GM21717 (cell line): Measurements from ENCODE around the gene CYB5A.
A peak's percentile ranks its signal among the peaks of the same experiment; 100 is the strongest.

Source experiments
- ATAC-seq: cut with Tn5 transposase; IDR thresholded peaks from one replicate; pipeline ENCODE4 v1.9.1; 2021; ENCODE audit warnings: mild to moderate bottlenecking, moderate library complexity; ENCODE audit not compliant: unreplicated experiment

Gene CYB5A

GRCh38 chr18:74249181-74249968 lies 42.4 kb downstream of the CYB5A start:
- no peak for ATAC-seq

- peak; percentile 64 for ATAC-seq
These were observed 43.2 kb downstream of the CYB5A start for GRCh38 chr18:74248595-74248994.

DNA sequence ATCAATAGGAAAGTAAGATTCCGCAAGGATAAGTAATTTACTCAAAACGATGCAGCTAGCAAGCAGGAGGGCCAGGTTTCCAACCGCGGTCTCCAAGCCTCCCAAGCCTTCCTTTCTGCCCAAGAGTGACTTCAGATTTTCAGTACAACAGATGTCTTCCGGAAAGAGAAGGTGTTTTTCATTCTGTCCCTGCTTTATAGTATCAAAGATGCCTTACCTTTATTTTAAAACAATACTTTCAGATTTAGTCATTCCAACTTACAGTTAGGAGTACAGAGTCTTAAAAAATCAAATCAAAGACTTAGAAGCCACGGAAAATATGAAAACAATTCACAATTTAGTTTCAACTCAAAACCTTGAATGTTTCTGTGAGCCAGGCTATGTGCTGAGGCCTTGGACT lies 43.6 kb downstream of the CYB5A start:
- no peak for ATAC-seq

GRCh38 chr18:74244554-74244953 lies 47.2 kb downstream of the CYB5A start:
- ATAC-seq, result no peak

DNA sequence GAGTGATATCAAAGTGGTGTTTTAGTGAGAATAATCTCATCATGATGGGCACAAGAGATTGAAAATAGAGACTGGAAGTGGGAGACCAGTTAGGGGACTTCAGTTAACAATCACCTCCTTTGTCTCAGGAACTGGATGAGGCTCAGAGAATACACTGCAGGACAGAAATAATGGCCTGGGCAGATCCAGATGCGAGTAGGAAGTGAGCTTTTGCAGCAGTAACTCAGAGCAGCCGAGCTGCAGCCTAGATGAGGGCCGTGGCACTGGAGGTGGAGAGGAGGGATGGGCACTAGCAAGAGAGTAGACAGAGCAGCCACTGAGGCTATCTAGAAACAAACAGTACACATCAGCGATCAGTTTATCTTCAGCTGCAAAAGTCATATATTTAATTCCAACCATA lies 48.6 kb downstream of the CYB5A start:
- ATAC-seq, result no peak

- no peak for ATAC-seq
These were observed 49.2 kb downstream of the CYB5A start for GRCh38 chr18:74242438-74243096.

GRCh38 chr18:74241970-74242369 lies 49.8 kb downstream of the CYB5A start:
- ATAC-seq, result no peak

- ATAC-seq, result no peak
These were observed 50.3 kb downstream of the CYB5A start for GRCh38 chr18:74241426-74241825.

GRCh38 chr18:74239567-74239966 lies 52.2 kb downstream of the CYB5A start:
- no peak for ATAC-seq

DNA sequence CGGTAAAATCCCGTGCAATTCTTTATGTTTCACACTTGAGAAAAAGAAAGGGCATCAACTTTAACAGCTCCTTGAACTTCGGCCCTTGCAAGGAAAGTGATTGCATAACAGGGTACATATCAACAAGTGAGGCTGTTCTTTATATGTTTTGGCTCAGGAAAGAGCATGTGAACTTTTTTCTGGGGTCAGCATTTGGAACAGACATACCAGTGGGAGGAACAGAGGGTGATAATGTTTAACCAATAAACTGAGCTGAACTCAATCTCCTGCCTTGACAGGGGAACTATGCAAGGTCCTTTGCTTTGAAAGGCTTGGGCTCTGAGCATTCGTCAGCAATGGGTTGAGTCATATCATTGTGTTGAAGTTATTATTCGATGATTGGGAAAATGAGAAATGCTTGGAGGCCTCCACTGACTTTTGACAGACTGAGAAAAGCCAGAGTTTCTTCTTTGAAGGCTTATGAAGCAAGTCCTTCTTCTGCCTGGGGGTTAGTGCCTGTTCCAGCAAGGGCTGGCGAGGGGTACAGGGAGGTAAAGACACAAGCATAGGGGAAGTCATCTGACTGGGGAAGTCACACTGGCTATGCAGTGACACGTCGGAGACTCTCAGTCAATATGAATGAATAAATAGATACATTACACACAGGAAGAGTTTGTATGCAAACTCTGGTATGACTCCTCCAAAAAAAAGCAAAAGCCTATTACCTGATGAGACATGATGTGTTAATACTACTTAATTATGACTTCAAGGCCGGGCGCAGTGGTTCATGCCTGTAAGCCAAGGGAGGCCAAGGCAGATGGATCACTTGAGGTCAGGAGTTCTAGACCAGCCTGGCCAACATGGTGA lies 57.2 kb downstream of the CYB5A start:
- no peak for ATAC-seq

DNA sequence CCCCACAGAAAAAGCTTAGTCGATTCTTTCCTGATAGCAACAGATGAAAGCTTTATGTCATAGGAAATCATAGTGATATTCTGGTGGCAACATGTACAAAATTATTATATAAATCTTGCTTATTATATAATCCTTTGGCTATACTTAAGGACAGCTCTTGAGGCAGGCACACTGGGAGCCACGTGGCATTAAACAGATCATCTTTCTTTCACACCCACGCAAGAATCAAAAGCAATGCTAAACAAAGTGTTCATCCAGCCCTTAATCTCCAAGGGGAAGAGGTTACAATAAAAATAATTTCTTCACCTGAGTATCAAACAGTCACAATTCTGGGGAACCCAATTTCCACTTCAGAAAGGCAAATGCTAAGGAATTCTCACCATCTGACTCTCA lies 57.8 kb downstream of the CYB5A start:
- no peak for ATAC-seq

DNA sequence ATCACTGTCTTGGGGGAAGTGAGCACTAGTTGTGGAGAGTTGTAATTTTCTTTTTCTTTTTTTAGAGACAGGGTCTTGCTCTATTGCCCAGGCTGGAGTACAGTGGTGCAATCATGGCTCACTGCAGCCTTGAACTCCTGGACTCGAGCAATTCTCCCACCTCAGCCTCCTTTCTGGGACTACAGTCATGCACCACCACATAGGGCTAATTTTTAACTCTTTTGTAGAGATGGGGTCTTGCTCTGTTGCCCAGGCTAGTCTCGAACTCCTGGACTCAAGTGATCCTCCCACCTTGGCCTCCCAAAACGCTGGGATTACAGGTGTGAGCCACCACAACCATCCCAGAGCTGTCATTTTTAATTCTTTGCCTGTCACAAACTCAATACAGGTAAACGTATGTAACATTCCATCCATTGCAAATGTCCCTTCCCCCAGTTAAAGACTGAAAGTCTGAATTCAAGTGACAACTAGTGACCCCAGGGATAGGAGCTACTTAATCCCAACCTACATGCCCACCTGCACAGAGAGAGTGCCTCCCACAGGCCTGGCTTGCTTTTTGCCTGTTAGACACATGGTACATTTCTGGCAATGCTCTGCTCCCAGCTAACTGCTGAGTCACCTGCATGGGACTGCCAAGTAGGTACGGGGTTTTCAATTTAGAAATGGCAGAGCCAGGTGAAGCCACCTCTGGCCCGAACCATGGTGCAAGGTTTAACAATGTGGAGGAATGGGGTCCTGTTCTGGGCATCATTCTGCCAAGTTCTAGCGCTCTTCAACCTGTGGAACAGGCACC lies 60.6 kb downstream of the CYB5A start:
- ATAC-seq, result no peak

GRCh38 chr18:74229891-74230290 lies 61.9 kb downstream of the CYB5A start:
- no peak for ATAC-seq

DNA sequence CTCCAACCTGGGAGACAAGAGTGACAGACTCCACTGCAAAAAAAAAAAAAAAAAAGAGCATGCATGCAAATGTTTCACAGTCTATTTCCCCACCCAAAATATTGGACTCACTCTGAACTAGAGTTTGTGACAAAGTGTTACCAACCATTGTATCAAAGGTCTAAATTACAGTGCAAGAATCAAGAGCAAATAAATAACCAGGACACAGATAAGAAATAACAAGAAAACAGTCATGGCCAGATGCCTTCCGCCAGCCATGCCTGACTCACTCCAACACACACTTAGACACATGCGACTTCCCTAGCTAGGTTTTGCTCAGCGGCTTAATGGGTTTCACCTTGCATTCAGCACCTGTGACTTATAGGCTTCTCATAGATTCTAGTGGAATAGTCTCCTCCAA lies 62.8 kb downstream of the CYB5A start:
- no peak for ATAC-seq

DNA sequence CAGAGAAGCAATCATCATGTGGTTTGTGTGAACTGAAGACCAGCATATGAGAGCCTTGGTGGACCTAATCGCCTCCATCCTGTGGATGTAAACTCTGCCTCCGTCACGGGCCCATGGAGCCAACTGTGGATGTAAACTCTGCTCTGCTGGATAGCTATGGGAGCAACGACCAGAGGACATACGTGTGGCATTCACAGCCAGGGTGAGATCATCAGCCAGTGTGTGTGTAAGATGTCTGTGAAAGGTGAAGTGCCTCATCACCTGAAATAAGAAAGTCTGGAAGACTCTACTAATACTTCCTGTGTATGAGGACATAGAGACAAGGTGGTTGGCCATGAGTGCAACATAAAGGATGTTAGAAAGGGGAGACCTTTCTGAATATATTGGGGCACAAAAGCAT lies 63.5 kb downstream of the CYB5A start:
- ATAC-seq, result no peak

GRCh38 chr18:74226666-74227065 lies 65.1 kb downstream of the CYB5A start:
- ATAC-seq, result no peak

DNA sequence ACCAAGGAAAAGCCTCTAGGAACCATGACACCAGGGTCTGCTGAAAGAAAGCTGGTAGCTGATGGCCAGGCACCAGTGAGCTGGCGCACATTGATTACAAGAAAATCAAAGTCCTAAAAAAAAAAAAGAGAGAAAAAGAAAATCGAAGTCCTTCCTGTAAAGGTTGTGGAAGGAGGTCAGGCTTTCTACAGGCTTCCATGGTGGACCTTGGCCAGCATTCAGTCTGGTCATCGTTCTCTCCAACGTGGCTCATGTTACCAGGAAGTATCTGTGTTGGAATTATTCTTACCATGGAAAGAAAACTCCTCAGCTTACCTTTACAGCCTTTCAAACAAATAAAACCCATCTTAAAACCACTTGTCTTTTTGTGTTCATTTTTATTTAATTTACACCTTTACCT lies 65.6 kb downstream of the CYB5A start:
- ATAC-seq, result no peak

DNA sequence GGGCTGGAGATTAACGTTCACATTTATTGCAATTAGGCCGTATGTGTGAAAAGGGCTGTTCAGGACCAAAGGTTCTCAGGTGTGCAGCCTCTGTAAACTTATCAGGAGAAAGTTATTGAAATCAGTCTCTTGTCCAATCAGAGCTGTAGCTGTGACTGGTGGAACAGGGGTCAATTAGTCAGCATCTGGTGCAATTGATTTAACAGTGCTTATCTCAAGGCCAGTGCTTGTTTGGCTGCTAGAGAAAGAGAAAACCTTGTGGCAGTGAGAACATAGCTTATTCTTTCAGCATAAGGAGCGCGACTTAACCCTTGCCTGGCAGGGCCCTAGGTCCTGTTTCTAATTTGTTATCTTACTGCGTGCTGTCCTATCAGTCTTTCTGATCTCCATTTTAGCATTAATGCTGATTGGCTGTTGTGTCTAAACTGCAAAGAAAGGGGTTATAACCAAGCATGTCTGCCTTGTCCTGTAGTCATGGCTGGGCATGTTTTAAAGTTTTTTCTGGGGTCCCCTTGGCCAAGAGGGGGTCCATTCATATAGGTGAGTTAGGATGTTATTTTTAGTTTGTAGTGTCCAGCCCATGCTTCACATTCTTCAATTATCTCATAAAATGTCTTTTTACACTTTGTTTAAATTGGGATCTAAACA lies 66.4 kb downstream of the CYB5A start:
- no peak for ATAC-seq

DNA sequence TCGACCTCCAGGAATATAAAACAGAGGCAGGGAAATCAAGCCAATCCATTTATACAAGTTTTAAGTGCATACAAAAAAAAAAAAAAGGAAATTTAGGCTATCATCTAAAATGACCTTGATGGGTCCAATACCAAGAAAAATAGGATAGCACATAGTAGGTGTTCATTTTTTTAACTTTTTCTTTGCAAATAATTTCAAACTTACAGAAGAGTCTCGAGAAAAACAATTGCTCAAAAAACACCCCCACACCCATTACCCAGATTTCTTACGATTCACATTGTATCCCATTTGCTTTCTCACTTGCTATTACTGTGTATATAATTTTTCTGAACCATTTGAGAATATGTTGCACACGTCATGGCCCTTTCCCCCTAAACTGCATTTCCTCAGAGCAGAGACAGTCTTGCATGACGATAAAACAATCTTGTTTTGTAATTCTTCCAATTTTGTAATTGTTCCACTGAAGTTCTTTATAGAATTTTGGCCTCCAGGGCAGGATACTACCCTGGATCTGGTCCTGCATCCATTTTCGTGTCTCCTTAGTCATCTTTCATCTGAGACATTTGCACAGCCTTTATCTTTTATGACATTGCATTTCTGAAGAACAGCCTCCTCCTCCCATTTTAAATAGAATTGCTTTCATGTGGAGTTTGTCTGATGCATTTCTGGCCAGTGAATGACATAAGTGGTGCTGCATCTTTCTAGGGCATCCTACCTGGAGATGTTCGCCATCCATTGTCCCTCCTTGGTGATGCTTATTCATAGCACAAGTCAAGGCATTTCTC lies 68.9 kb downstream of the CYB5A start:
- ATAC-seq, result no peak

DNA sequence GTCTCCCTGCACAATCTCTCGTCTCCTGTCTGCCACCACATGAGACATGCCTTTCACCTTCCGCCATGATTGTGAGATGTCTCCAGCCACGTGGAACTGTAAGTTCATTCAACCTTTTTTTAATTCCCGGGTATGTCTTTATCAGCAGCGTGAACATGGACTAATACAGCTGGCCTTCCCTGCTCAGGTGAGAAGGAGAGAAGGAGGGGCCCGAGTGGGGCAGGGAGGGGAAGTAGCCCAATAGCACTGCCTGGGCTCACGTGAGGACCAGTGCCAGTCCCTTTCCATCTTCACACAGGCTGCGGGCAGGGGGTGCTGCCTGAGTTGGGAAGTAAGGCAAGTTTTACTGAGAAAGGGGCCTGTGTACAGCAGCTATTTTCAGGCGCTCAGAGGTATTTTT lies 70.7 kb downstream of the CYB5A start:
- ATAC-seq, result no peak
